LNCaP clone FGC (cell line): ENCODE results near the gene KCTD17.
A peak's percentile ranks its signal among the peaks of the same experiment; 100 is the strongest.
"Not testable (repeated sequence)": the region's sequence is repeated elsewhere in the genome, so short reads cannot be mapped to it uniquely, and the experiment has no call there.

Experiments used
- DNase-seq: peaks from one replicate; pipeline ENCODE4 v3.0.0-alpha.2; 2011; ENCODE audit warnings: low read depth
- H3K4me3 ChIP-seq: 2 replicates; pipeline ENCODE4 v1.5.1; 2011; ENCODE audit warnings: mild to moderate bottlenecking, low read depth, low read length, control low read depth
- TF ChIP-seq, protein P1 (sequence below): IDR thresholded peaks from 2 replicates; pipeline ENCODE4 v1.5.1; 2012; ENCODE audit warnings: mild to moderate bottlenecking; ENCODE audit not compliant: control insufficient read depth, insufficient read depth; ENCODE audit errors: extremely low read depth

Gene KCTD17

DNA sequence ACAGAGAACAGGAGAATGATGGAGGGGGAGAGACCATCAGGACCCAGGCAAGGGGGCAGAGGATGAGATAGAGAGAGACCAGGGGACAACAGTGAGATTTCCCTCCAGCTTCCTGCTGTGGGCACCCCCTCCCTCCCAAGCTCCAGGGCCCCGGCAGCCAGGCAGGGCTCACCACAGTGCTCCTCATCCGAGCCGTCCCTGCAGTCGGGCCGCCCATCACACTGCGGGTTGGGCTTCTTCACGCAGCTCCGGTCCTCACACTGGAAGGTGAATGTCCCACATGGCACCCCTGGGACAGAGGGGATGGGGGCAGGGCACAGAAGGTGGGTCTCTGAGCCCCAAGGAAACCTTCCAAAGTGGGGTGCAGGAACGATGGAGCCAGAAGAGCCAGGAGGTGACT is 19.2 kb downstream of the KCTD17 start:
- no peak overlapping the region for H3K4me3 ChIP-seq
- DNase-seq, result no peak
- TF ChIP-seq, protein P1, sequence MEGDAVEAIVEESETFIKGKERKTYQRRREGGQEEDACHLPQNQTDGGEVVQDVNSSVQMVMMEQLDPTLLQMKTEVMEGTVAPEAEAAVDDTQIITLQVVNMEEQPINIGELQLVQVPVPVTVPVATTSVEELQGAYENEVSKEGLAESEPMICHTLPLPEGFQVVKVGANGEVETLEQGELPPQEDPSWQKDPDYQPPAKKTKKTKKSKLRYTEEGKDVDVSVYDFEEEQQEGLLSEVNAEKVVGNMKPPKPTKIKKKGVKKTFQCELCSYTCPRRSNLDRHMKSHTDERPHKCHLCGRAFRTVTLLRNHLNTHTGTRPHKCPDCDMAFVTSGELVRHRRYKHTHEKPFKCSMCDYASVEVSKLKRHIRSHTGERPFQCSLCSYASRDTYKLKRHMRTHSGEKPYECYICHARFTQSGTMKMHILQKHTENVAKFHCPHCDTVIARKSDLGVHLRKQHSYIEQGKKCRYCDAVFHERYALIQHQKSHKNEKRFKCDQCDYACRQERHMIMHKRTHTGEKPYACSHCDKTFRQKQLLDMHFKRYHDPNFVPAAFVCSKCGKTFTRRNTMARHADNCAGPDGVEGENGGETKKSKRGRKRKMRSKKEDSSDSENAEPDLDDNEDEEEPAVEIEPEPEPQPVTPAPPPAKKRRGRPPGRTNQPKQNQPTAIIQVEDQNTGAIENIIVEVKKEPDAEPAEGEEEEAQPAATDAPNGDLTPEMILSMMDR, result no peak

DNA sequence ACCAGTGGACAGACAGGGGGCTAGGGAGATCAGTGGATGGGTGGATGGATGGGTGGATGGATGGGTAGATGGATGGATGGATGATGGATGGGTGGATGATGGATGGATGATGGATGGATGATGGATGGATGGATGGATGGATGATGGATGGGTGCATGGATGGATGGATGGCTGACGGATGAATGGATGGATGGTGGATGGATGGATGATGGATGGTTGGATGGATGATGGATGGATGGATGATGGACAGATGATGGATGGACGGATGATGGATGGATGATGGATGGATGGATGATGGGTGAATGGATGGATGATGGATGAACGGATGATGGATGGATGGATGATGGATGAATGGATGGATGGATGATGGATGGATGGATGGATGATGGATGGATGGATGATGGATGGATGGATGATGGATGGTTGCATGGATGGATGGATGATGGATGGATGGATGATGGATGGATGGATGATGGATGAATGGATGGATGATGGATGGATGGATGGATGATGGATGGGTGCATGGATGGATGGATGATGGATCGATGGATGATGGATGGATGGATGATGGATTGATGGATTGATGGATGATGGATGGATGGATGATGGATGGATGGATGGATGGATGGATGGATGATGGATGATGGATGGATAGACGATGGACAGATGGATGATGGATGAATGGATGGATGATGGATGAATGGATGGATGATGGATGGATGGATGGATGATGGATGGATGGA is 20.5 kb downstream of the KCTD17 start:
- not testable (repeated sequence) for H3K4me3 ChIP-seq, DNase-seq

DNA sequence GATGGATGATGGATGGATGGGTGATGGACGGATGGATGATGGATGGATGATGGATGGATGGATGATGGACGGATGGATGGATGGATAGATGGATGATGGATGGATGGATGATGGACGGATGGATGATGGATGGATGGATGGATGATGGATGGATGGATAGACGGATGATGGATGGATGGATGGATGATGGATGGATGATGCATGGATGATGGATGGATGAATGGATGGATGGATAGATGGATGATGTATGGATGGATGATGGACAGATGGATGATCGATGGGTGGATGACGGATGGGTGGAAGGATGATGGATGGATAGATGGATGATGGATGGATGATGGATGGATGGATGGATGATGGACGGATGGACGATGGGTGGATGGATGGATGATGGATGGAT is 21.1 kb downstream of the KCTD17 start:
- TF ChIP-seq, protein P1, result no peak

DNA sequence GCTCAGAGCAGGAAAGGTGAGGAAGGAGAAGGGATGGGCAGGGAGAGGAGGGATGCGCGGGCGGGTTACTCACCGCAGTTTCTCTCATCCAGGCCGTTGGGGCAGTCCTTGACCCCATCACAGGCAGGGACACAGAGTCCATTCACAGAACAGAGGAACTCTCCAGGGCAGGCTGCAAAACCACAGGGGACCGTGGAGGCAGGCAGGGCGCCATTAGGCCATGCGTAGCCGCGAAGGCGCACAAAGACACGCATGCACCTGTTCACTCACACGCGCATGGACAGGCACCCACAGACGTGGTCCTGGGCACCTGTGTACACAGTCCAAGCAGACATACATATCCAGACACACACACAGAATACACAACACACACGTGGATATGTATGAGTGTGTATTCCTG is 23.0 kb downstream of the KCTD17 start:
- H3K4me3 ChIP-seq, result no peak overlapping the region
- no peak for DNase-seq
- TF ChIP-seq, protein P1, result no peak

More for the DNA sequence above, 21.1 kb downstream of the KCTD17 start:
- no peak for DNase-seq
- no peak overlapping the region for H3K4me3 ChIP-seq

DNA sequence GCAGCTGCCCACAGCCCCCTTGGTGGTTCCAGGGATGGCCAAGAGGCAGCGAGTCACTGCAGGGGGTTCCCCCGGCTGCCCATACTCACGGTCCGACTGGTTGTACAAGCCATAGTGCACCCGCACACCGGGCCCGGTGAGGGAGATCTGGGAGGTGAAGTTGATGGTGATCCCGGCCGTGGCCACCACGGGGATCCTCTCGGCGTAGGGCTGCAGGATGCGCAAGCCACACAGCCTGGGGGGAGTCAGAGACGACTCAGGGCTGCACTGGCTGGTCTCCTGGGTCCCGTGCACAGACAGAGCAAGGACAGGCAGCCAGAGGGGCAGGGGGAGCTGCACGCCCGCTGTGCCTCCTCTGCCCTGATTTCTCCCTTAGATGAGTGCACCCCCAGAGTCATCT is 23.5 kb downstream of the KCTD17 start:
- DNase-seq, result no peak
- TF ChIP-seq, protein P1, result no peak
- no peak overlapping the region for H3K4me3 ChIP-seq

DNA sequence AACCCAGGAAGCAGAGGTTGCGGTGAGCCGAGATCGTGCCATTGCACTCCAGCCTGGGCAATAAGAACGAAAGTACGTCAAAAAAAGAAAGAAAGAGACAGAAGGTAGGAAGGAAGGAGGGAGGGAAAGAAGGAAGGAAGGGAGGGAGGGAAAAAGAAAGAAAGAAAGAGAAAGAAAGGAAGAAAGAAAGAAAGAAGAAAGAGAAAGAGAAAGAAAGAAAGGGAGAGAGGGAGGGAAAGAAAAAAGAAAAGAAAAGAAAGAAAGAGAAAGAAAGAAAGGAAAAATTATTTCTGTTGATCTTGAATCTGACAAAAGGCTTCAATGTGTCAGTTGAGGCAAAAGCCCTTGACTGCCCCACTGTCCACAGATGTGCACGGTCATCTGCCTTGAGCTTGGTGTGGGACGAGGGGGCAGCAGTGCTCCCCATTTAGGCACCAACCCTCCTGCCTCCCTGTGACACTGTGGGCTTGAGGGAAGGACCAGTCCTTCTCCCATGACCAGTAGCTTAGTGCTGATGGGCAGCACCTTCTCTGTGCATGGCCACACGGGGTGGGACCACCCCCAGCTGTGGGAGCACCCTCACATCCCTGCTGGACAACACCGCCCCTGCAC is 24.4 kb downstream of the KCTD17 start:
- TF ChIP-seq, protein P1, result no peak
- H3K4me3 ChIP-seq, result no peak overlapping the region
- DNase-seq, result no peak

DNA sequence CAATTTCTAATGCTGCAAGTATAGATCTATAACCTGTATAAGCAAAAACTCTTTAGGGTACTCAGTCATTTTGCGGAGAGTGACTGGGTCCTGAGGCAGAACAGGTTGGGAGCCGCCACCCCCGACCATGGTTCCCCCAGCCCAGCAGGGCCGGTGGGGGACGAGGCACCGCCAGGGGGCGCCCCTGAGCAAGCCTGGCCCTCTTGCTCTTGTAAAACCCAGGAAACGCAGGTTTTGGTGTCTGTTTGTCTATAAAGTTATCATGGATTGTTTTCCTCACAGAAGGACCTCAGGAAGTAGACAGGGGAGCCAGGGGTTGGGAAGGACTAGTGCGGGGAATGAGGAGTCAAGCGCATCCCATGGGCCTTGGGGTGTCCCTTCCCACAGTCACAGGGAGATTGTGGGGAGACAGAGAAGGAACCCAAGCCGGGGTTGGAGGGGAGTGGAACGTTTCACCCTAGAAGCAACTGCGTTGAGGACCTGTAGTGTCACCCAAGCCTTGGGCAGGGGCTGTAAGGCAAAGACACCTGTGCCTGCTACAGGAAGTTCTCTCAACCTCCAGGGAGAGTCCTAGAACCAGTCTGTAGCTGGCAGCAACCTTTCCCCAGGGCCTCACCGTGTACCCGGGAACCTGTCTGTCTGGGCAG is 26.4 kb downstream of the KCTD17 start:
- no peak overlapping the region for H3K4me3 ChIP-seq
- TF ChIP-seq, protein P1, result peak; percentile 85
- peak; percentile 32 for DNase-seq
